Upper lobe of right lung (tissue), 1 donor: Measurements from ENCODE around the gene PLK5. TPM values are rescaled to one million over a fixed set of nuclear protein-coding genes. Genes with fewer than 3 reads are reported as not detected.
"Not testable (repeated sequence)": the region's sequence is repeated elsewhere in the genome, so short reads cannot be mapped to it uniquely, and the experiment has no call there.

Experiments used
- ATAC-seq: fragments of 200-7000 bp; cut with Tn5 transposase; one replicate; pipeline ENCODE4 v1.9.1; 2020; ENCODE audit warnings: mild to moderate bottlenecking, moderate library complexity
- DNase-seq: peaks from one replicate; pipeline ENCODE4 v3.0.0-alpha.2; 2020
- H3K27ac ChIP-seq: fragments of 200-600 bp; one replicate; pipeline ENCODE4 v1.8.0; 2022
- H3K27me3 ChIP-seq: fragments of 200-600 bp; one replicate; pipeline ENCODE4 v1.8.0; 2022; ENCODE audit warnings: mild to moderate bottlenecking
- H3K36me3 ChIP-seq: fragments of 200-600 bp; one replicate; pipeline ENCODE4 v1.8.0; 2022
- H3K4me1 ChIP-seq: fragments of 200-600 bp; one replicate; pipeline ENCODE4 v1.8.0; 2022
- H3K4me3 ChIP-seq: fragments of 200-600 bp; one replicate; pipeline ENCODE4 v1.8.0; 2022; ENCODE audit warnings: mild to moderate bottlenecking
- H3K9me3 ChIP-seq: fragments of 200-600 bp; one replicate; pipeline ENCODE4 v1.8.0; 2022
- intact Hi-C: fragments of 100-400 bp; cut with DNase I; formaldehyde crosslinking; loops from one replicate; pipeline ENCODE4 v1.11.0; 2022
- total RNA-seq: library from RNA; stranded (reverse); fragmentation: NEBNext Ultra II Directional; extraction: Animal tissue kit (Norgen Biotek cat#: 25700); gene quantifications from one replicate; pipeline ENCODE4 v1.2.1, GENCODE V29; 2021
- TF ChIP-seq, protein P1 (sequence below): fragments of 200-600 bp; IDR thresholded peaks from one replicate; pipeline ENCODE4 v1.8.0; 2022; ENCODE audit warnings: antibody characterized with exemption
- donor health status: DM: no; HTN: yes; CAD: no; lungs with severe emphysema.

PLK5 gene
- total RNA-seq, 1 donor from 2014 or later = not detected

DNA sequence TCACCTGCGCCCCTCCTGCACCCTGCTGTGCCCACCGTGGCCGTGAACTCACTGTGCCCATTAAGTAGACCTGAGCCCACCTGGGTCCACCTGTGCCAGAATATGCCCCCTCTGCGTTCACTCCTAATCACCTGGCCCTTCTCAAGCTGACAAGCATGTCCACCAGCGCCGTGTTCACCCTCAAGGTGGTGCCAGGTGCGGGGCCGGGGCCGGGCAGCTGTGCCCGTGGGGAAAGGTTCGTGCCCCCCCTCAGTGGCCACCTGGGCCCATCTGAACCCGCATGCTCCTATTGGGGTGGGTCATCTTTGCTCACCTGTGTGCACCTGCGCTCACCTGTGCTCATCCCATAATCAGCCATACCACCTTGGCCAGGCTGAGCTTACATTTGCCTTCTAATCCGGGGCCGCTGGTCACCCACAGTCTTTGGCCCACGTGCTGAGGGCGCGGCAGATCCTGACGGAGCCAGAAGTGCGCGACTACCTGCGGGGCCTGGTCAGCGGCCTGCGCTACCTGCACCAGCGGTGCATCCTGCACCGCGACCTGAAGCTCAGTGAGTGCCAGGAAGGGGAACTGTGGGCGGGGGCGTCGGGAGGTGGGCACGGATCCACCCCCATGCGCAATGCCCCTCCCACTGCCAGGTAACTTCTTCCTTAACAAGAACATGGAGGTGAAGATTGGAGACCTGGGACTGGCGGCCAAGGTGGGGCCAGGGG is 2.3 kb downstream of the PLK5 start:
- Histone ChIP-seq H3K36me3 (no peaks in the 10 kb centered on the region), H3K27ac (no peak overlapping the region), H3K27me3 (peaks cover 55% of the 10 kb centered on the region), H3K4me3 (no peak overlapping the region), H3K4me1 (no peaks in the 10 kb centered on the region), H3K9me3 (no peaks in the 10 kb centered on the region)
- ATAC-seq = no peak
- intact Hi-C loops = no loop called here
- TF ChIP-seq, protein P1, sequence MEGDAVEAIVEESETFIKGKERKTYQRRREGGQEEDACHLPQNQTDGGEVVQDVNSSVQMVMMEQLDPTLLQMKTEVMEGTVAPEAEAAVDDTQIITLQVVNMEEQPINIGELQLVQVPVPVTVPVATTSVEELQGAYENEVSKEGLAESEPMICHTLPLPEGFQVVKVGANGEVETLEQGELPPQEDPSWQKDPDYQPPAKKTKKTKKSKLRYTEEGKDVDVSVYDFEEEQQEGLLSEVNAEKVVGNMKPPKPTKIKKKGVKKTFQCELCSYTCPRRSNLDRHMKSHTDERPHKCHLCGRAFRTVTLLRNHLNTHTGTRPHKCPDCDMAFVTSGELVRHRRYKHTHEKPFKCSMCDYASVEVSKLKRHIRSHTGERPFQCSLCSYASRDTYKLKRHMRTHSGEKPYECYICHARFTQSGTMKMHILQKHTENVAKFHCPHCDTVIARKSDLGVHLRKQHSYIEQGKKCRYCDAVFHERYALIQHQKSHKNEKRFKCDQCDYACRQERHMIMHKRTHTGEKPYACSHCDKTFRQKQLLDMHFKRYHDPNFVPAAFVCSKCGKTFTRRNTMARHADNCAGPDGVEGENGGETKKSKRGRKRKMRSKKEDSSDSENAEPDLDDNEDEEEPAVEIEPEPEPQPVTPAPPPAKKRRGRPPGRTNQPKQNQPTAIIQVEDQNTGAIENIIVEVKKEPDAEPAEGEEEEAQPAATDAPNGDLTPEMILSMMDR = no peak
- DNase-seq = no peak

- Histone ChIP-seq H3K36me3 (no peaks in the 10 kb centered on the region), H3K4me3 (no peak overlapping the region), H3K27me3 (peaks cover 64% of the 10 kb centered on the region), H3K4me1 (no peaks in the 10 kb centered on the region), H3K27ac (no peak overlapping the region), H3K9me3 (no peaks in the 10 kb centered on the region)
- ATAC-seq = no peak
- intact Hi-C loops = no loop called here
- DNase-seq = no peak
- TF ChIP-seq, protein P1 = no peak
Measured at GRCh38 chr19:1526979-1527649, 3.2 kb downstream of the PLK5 start.

DNA sequence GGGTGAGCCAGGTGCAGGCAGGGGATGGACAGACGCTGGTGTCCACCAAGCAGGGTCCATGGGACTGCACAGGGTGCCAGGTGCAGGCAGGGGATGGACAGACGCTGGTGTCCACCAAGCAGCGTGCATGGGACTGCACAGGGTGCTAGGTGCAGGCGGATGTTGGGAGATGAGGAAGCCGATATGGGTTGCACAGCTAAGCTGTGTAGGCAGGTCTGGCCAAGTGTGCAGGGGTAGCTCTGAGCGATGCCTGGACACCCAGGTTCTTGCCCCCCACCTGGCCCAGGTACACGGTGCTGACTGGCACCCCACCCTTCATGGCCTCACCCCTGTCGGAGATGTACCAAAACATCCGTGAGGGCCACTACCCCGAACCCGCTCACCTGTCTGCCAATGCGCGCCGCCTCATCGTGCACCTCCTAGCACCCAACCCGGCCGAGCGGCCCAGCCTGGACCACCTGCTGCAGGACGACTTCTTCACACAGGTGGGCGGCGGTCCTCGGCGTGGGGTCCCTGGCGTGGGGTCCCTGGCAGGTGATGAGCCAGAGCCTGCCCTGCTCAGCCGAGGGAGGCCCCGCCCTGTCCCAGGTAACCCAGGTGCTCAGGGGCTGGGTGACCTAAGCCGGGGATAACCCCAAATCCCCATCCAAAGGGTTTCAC is 3.9 kb downstream of the PLK5 start:
- Histone ChIP-seq H3K27ac (no peak overlapping the region), H3K4me3 (no peak overlapping the region), H3K36me3 (no peaks in the 10 kb centered on the region), H3K9me3 (no peaks in the 10 kb centered on the region), H3K4me1 (no peaks in the 10 kb centered on the region), H3K27me3 (peaks cover 62% of the 10 kb centered on the region)
- intact Hi-C loops = no loop called here
- TF ChIP-seq, protein P1 = no peak
- ATAC-seq (no peak), DNase-seq (no peak)

DNA sequence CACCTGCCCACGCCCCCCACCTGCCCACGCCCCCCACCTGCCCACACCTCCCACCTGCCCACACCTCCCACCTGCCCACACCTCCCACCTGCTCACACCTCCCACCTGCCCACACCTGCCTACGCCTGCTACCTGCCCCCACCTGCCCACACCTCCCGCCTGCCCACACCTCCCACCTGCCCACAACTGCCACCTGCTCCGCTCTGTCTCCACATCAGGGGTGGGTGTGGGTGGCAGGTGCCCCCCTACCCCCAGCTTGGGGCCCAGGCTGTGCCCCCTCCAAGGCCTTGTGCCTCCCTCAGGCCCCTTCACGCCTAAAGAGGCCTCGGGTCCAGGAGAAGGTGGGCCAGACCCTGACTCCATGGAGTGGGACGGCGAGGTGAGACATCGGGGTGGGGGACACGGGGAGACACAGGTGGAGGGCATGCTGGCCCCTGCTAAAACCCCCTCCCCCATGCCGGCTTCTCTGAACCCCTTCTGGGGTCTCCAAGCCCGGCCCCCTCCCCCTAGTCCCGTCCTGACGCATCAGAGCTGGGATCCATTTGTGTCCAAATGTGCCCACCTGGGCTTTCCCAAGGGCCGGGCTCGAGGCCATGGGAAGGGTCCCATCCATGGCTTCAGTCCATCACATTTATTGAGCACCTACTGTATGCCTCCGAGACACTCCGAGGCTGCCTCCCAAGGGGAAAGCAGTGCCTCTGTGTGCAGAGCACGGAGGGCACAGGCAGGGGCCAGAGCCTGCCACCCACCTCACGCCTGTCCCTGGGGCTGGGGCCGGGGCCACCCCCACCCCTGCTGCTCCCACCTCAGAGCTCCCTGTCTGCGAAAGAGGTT is 4.9 kb downstream of the PLK5 start:
- Histone ChIP-seq H3K9me3 (no peaks in the 10 kb centered on the region), H3K27ac (no peak overlapping the region), H3K4me3 (no peak overlapping the region), H3K4me1 (no peaks in the 10 kb centered on the region), H3K27me3 (peaks cover 61% of the 10 kb centered on the region), H3K36me3 (no peaks in the 10 kb centered on the region)
- ATAC-seq (no peak), DNase-seq (no peak)
- intact Hi-C loops = no loop called here
- TF ChIP-seq, protein P1 = no peak

- intact Hi-C loops = no loop called here
- DNase-seq = no peak
Measured at GRCh38 chr19:1529430-1529816, 5.5 kb downstream of the PLK5 start.

GRCh38 chr19:1530856-1531255 is 7.0 kb downstream of the PLK5 start:
- DNase-seq, H3K36me3 ChIP-seq, intact Hi-C loops, H3K4me1 ChIP-seq, H3K27ac ChIP-seq, H3K4me3 ChIP-seq, H3K9me3 ChIP-seq, ATAC-seq: not testable (repeated sequence)
- H3K27me3 ChIP-seq = peaks cover 48% of the 10 kb centered on the region

More at GRCh38 chr19:1529430-1529816, 5.5 kb downstream of the PLK5 start:
- Histone ChIP-seq H3K27ac (no peak overlapping the region), H3K4me1 (no peaks in the 10 kb centered on the region), H3K9me3 (no peaks in the 10 kb centered on the region), H3K36me3 (no peaks in the 10 kb centered on the region), H3K4me3 (no peak overlapping the region), H3K27me3 (peaks cover 59% of the 10 kb centered on the region)
- TF ChIP-seq, protein P1 = no peak
- no peak for ATAC-seq
